HepG2 (cell line): ENCODE results near the gene MCOLN3. TPM values are rescaled to one million over a fixed set of nuclear protein-coding genes. Genes with fewer than 3 reads are reported as not detected.

Experiments used
- ATAC-seq: fragments of 200-7000 bp; cut with Tn5 transposase; 3 replicates; pipeline ENCODE4 v1.9.1; 2020; ENCODE audit warnings: mild to moderate bottlenecking, moderate library complexity
- BruUV-seq: library from RNA; stranded (reverse); fragments of 400-500 nt; replicated peaks from 2 replicates; lab custom pipeline; 2021; lab: Mats Ljungman, UMichigan
- CTCF ChIA-PET: fragments of 300-600 bp; formaldehyde crosslinking; extraction: SDS; loops from one replicate; lab custom pipeline; 2021; ENCODE audit warnings: low total read pairs, inconsistent platforms, low intra/inter-chr PET ratio; lab: Yijun Ruan, JAX
- POLR2A ChIA-PET: fragments of 350-600 bp; sonication (Branson Sonifier 250); formaldehyde crosslinking; loops from one replicate; lab custom pipeline; 2020; ENCODE audit warnings: antibody characterized with exemption, inconsistent platforms; lab: Yijun Ruan, JAX
- DNase-seq: peaks from one replicate; pipeline ENCODE4 v3.0.0-alpha.2; 2015; ENCODE audit warnings: low spot score
- FAIRE-seq: peaks from 3 replicates; lab custom pipeline; 2011; peaks lifted over from hg19 to GRCh38; lab: Jason Lieb, UNC
- H2AFZ ChIP-seq: one replicate; pipeline ENCODE4 v1.6.1; 2011; ENCODE audit warnings: low read length, inconsistent platforms
- H3K27ac ChIP-seq: fragments of 300-600 bp; 3 replicates; pipeline ENCODE4 v1.8.0; 2011; ENCODE audit warnings: mixed run types, mild to moderate bottlenecking, mixed read lengths, low read length, inconsistent platforms; ENCODE audit not compliant: insufficient read depth; ENCODE audit errors: extremely low read length
- H3K27me3 ChIP-seq, 2 experiments: fragments of 200-600 bp in 1 of 2; 2 replicates in 1 of 2; 3 replicates in 1 of 2; pipeline versions ENCODE4 v1.6.0 to v1.8.0; 2011; ENCODE audit warnings: low read length in 2 of 2, mild to moderate bottlenecking in 2 of 2, moderate library complexity in 2 of 2, inconsistent platforms in 1 of 2; ENCODE audit not compliant: insufficient read depth in 2 of 2, control insufficient read depth in 1 of 2
- H3K36me3 ChIP-seq, 2 experiments: fragments of 200-600 bp in 1 of 2; replicated peaks in 1 of 2; 2 replicates in 1 of 2; 3 replicates in 1 of 2; pipeline versions ENCODE4 v1.5.1 to v1.8.0; 2011; ENCODE audit warnings: low read length in 2 of 2, inconsistent platforms in 1 of 2; ENCODE audit not compliant: insufficient read depth in 2 of 2, control insufficient read depth in 1 of 2
- H3K4me1 ChIP-seq: 2 replicates; pipeline ENCODE4 v1.5.1; 2012; ENCODE audit warnings: low read length, inconsistent platforms; ENCODE audit not compliant: insufficient read depth
- H3K4me2 ChIP-seq: 2 replicates; pipeline ENCODE4 v1.6.0; 2011; ENCODE audit warnings: low read depth, low read length, inconsistent platforms
- H3K4me3 ChIP-seq, 3 experiments: fragments of 200-600 bp in 1 of 3; sonication (generic), shearing (Covaris generic) in 1 of 3; replicated peaks in 1 of 3; 2 replicates each; pipeline ENCODE4 v1.5.1; 2011 to 2016; ENCODE audit warnings: low read length in 3 of 3, inconsistent platforms in 2 of 3, low read depth in 2 of 3, mild to moderate bottlenecking in 2 of 3, control low read depth in 1 of 3, mixed read lengths in 1 of 3; ENCODE audit not compliant: insufficient read depth in 1 of 3
- H3K79me2 ChIP-seq: one replicate; pipeline ENCODE4 v1.6.1; 2011; ENCODE audit warnings: low read length, inconsistent platforms; ENCODE audit not compliant: insufficient read depth
- H3K9ac ChIP-seq: 2 replicates; pipeline ENCODE4 v1.6.0; 2011; ENCODE audit warnings: mild to moderate bottlenecking, low read depth, low read length, inconsistent platforms; ENCODE audit not compliant: insufficient read depth
- H3K9me3 ChIP-seq: 2 replicates; pipeline ENCODE4 v1.5.1; 2012; ENCODE audit warnings: mild to moderate bottlenecking, low read length
- H4K20me1 ChIP-seq: 2 replicates; pipeline ENCODE4 v1.6.0; 2011; ENCODE audit warnings: inconsistent platforms, mild to moderate bottlenecking, low read length, moderate library complexity; ENCODE audit not compliant: insufficient read depth
- DBP ChIP-seq: sonication (generic); formaldehyde crosslinking; IDR thresholded peaks from 2 replicates; pipeline ENCODE4 v1.4.0; 2020; ENCODE audit warnings: missing genetic modification reagents; ENCODE audit errors: not compliant biosample characterization
- DNMT3B ChIP-seq: conservative IDR thresholded peaks from 2 replicates; pipeline ENCODE4 v1.6.1; 2016; ENCODE audit warnings: missing biosample characterization, control low read depth
- FOXP4 ChIP-seq: sonication (generic); formaldehyde crosslinking; IDR thresholded peaks from 2 replicates; pipeline ENCODE4 v1.4.0; 2020; ENCODE audit warnings: missing genetic modification reagents
- FUBP1 ChIP-seq: sonication (generic); formaldehyde crosslinking; IDR thresholded peaks from 2 replicates; pipeline ENCODE4 v1.5.1; 2020; ENCODE audit warnings: missing genetic modification reagents, mild to moderate bottlenecking, borderline replicate concordance
- GATA4 ChIP-seq: sonication (generic); IDR thresholded peaks from 2 replicates; pipeline ENCODE4 v1.6.1; 2016; ENCODE audit warnings: antibody characterized with exemption, low read depth, borderline replicate concordance
- SRSF9 ChIP-seq: fragments of 200-400 bp; formaldehyde crosslinking; IDR thresholded peaks from 2 replicates; pipeline ENCODE4 v1.6.1; 2018; ENCODE audit warnings: borderline replicate concordance, mild to moderate bottlenecking, low read depth, low read length; ENCODE audit not compliant: insufficient read depth, poor library complexity, severe bottlenecking
- TRAFD1 ChIP-seq: sonication (generic); formaldehyde crosslinking; IDR thresholded peaks from 2 replicates; pipeline ENCODE4 v1.5.1; 2020; ENCODE audit warnings: missing genetic modification reagents, mild to moderate bottlenecking, borderline replicate concordance
- ZBTB10 ChIP-seq: sonication (generic); formaldehyde crosslinking; IDR thresholded peaks from 2 replicates; pipeline ENCODE4 v1.4.0; 2020; ENCODE audit warnings: missing genetic modification reagents, borderline replicate concordance
- ZNF292 ChIP-seq: sonication (generic); formaldehyde crosslinking; IDR thresholded peaks from 2 replicates; pipeline ENCODE4 v1.8.1; 2022; ENCODE audit warnings: mild to moderate bottlenecking, low read depth, missing genetic modification reagents, borderline replicate concordance
- ZSCAN22 ChIP-seq: sonication (generic); formaldehyde crosslinking; IDR thresholded peaks from 2 replicates; pipeline ENCODE4 v1.4.0; 2020; ENCODE audit warnings: mild to moderate bottlenecking, missing genetic modification reagents
- WGBS: methylation state at CpG from one replicate; pipeline ENCODE4 v1.1.6; 2017; ENCODE audit warnings: low lambda C conversion rate; 5-methylcytosine and 5-hydroxymethylcytosine counted together
- in situ Hi-C: cut with HindIII; loops from 2 replicates; pipeline ENCODE4 v1.10.0; 2017; ENCODE audit warnings: low pct_unique_long_range_greater_than_20kb; ENCODE audit not compliant: extremely low pct_ligation_motif_present
- intact Hi-C: fragments of 100-400 bp; cut with micrococcal nuclease; formaldehyde crosslinking; loops from one replicate; pipeline ENCODE4 v1.10.0; 2022; ENCODE audit not compliant: unreplicated experiment
- polyA plus RNA-seq, 8 experiments: library from polyadenylated mRNA; depleted of rRNA in 3 of 8; stranded (reverse) in 7 of 8; unstranded in 1 of 8; fragments of >200 nt; fragmentation: Illumina TruSeq in 4 of 8; extraction: Trizol in 4 of 8; gene quantifications; 2 replicates each; pipeline versions ENCODE4 v1.2.1 to v1.2.3, GENCODE V29; 2011 to 2016; ENCODE audit warnings: low read depth in 4 of 8, missing spikeins in 1 of 8, mixed read lengths in 1 of 8; ENCODE audit not compliant: insufficient read depth in 1 of 8
- total RNA-seq, 5 experiments: library from RNA; depleted of rRNA; stranded (reverse); fragments of >200 nt; fragmentation: Illumina TruSeq; extraction: Trizol; gene quantifications; 2 replicates each; pipeline ENCODE4 v1.2.3, GENCODE V29; 2016; ENCODE audit warnings: low read depth in 1 of 5

MCOLN3 gene
- total and polyA plus RNA-seq, 2 of the 13 experiments (the other 11 are each of a cell fraction or from before 2014, with no cell fraction given): 0.04 TPM

GRCh38 chr1:84995484-84996334, 52.6 kb downstream of the MCOLN3 start:
- intact Hi-C loops (no loop called here), in situ Hi-C loops (no loop called here)
- Histone ChIP-seq H2AFZ (no peak overlapping the region), H3K27me3 (peaks cover 0 to 26% of the 10 kb centered on the region in 2 experiments), H3K79me2 (no peaks in the 10 kb centered on the region), H4K20me1 (no peaks in the 10 kb centered on the region), H3K4me1 (no peaks in the 10 kb centered on the region), H3K36me3 (no peaks in the 10 kb centered on the region), H3K4me2 (no peak overlapping the region), H3K9ac (no peak overlapping the region), H3K4me3 (no peak overlapping the region), H3K9me3 (no peaks in the 10 kb centered on the region), H3K27ac (no peak overlapping the region)
- FAIRE-seq: no peak
- CTCF ChIA-PET: no interaction called here
- BruUV-seq: no TSS peak
- no peak for ATAC-seq
- POLR2A ChIA-PET: no interaction called here
- WGBS: 45% methylated on average over 10 of the region's 10 CpGs
- no peak for TF ChIP-seq ZSCAN22 (CRISPR knock-in tag)
- TF ChIP-seq FUBP1 (CRISPR knock-in tag): no peak
- TF ChIP-seq SRSF9: no peak
- no peak for TF ChIP-seq ZNF292 (CRISPR knock-in tag)
- no peak for TF ChIP-seq DBP (CRISPR knock-in tag)
- TF ChIP-seq ZBTB10 (CRISPR knock-in tag): no peak
- TF ChIP-seq FOXP4: no peak
- no peak for TF ChIP-seq TRAFD1 (CRISPR knock-in tag)
- no peak for TF ChIP-seq DNMT3B
- no peak for TF ChIP-seq GATA4
- no peak for DNase-seq
